Astrocyte of the spinal cord (primary cell): Measurements from ENCODE around the gene SEMA5B.

Source experiments
- DNase-seq: peaks from one replicate; pipeline ENCODE4 v3.0.0; 2011; ENCODE audit warnings: low read depth, low spot score
- H3K4me3 ChIP-seq: 2 replicates; pipeline ENCODE4 v1.5.1; 2011; ENCODE audit warnings: low read depth, mild to moderate bottlenecking, low read length, moderate library complexity
- in situ Hi-C: cut with HindIII; loops from 2 replicates; pipeline ENCODE4 v1.10.0; 2017; ENCODE audit warnings: low sequenced_read_pairs
- TF ChIP-seq, protein P1 (sequence below): IDR thresholded peaks from 2 replicates; pipeline ENCODE4 v1.5.1; 2012; ENCODE audit warnings: low read depth, mild to moderate bottlenecking, low read length, inconsistent platforms

The SEMA5B gene

DNA sequence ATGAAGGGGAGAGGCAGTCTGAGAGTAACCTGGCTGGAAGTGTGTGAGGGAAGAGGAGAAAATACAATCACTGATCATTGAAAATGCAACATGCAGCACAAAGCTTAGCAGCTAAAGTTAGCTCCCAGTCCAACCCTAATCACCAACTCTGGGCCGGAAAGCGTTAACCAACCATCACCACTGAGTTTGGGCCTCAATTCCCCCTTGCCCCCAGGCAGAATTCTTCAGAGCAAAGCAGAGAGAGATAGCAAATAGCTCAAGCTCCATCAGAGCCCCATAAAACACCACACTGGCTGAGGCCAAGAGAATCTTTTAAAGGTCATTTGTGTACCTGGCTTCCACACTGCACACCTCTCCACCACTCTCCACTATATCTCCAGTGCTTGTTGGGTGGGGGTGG lies 23.1 kb upstream of the SEMA5B start:
- in situ Hi-C loops, result no loop called here

DNA sequence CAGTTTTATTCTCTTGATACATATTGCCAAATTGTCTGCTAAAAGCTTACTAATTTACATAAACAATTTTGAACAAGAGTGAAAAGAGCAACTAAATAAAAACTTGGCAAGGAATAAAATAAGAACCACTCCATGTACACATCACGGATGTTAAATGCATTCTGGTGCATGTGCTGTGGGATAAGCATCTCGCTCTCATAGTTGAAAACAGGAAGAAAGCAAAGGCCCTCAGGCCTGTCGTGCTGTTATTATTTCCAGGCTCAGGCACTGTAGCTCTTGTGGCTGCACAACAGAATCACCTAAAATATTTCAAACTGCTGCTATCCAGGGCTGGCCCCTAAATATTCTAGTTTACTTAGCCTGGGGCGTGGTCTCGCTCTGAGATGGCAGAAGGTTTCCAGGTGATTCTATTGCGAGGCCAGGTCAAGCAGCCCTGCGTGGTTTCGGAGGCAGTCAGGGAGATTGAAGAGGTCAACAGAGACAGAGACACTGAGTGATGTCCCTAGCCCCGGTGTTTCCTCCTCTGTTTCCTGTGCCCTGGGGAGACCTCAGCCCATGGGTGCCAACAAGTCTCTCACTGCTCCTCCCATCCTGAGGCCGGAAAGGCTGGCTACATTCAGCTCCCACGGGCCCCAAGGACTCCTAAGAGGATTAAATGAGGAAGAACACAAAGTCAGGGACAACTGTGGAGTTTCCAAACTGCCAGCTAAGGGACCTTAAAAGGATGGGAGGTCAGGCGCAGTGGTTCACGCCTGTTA lies 21.1 kb upstream of the SEMA5B start:
- TF ChIP-seq, protein P1, sequence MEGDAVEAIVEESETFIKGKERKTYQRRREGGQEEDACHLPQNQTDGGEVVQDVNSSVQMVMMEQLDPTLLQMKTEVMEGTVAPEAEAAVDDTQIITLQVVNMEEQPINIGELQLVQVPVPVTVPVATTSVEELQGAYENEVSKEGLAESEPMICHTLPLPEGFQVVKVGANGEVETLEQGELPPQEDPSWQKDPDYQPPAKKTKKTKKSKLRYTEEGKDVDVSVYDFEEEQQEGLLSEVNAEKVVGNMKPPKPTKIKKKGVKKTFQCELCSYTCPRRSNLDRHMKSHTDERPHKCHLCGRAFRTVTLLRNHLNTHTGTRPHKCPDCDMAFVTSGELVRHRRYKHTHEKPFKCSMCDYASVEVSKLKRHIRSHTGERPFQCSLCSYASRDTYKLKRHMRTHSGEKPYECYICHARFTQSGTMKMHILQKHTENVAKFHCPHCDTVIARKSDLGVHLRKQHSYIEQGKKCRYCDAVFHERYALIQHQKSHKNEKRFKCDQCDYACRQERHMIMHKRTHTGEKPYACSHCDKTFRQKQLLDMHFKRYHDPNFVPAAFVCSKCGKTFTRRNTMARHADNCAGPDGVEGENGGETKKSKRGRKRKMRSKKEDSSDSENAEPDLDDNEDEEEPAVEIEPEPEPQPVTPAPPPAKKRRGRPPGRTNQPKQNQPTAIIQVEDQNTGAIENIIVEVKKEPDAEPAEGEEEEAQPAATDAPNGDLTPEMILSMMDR, result no peak
- no peak overlapping the region for H3K4me3 ChIP-seq
- in situ Hi-C loops, result no loop called here
- no peak for DNase-seq

More for the DNA sequence above, 23.1 kb upstream of the SEMA5B start:
- no peak overlapping the region for H3K4me3 ChIP-seq
- TF ChIP-seq, protein P1, result no peak
- no peak for DNase-seq

DNA sequence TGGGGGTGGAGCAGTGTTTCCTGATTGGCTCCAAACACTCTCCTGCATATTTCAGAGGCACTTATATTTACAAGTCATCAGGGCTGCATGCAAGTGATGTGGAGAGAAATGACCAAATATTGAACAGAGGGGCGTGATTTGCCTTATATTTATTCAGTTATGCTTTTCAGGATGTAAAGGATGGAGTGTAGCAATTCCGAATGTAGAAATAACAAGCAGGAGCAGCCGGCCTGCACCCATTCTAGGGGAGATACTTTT lies 19.4 kb upstream of the SEMA5B start:
- TF ChIP-seq, protein P1, result no peak
- DNase-seq, result no peak
- H3K4me3 ChIP-seq, result no peak overlapping the region
- in situ Hi-C loops, result no loop called here

DNA sequence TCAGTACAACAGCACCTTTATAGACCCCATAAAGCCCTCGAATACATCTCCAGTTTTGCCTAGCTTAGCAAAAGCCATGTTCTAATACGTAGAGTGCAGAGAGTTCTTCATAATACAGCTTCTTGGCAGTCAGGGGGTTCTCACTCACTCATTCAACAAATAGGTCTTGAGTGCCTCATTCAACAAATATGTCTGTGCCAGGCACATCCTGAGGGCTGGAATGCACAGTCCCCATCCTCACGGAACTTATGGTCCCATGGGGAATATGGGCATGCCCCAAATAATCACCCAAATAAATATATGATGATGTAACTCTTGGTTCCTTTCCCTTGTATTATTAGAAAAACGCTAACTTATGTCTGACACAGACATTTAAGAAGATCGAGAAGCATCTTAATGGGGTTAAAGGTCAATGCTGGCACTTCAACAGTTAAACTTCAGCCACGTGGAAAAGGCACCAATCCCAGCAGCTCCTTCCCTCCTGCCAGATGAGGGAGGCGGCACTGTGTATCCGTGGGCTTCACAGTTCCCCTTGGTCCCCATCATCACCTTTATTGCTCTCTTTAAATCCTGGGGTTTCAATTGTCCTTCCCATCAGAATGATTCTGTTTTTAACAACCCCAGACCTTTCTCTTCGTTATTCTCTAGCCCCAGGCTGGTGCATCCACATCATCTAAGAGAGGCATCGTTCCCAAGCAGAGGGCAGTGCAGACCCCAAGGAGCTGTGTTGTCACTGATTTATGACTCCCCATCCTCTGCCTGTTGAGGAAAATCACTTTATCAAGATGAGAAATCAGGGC lies 18.9 kb upstream of the SEMA5B start:
- no peak overlapping the region for H3K4me3 ChIP-seq
- TF ChIP-seq, protein P1, result no peak
- no peak for DNase-seq
- in situ Hi-C loops, result no loop called here

DNA sequence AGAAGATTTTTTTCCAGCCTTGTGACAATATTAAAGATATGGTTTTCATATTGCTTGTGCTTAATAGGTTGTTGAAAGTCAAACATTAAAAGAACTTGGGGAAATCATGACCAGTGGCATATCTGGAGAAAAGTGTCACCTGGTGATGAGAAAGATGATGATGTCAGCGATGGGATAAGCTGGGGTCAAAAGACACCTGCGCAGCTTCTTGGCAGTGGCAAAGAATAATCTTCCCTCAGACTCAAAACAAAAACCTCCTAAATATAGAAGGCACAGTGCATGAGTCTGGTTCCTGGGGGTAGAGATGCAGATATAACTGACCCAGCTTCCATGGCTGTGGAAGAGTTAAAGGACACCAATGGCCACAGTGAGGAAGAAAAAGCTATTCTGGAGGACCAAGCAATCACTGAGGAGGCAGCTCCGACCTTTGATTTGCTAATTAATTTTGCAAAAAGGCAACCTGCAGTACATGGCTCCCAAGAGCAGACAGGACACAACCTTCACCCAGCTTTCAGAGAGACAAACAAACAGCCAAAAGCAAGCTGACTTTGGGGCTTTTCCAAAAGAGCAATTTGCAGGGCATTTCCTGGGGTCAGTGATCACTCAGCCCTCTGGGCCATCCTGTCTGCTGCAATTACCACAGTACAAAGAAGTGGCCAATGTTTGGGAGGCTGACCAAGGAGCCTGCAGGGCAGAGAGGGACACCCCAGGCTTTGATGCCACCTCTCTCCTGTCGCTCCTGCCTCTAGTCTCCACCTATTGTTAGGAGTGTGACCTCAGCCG lies 17.6 kb upstream of the SEMA5B start:
- in situ Hi-C loops, result no loop called here
- DNase-seq, result no peak
- TF ChIP-seq, protein P1, result no peak
- H3K4me3 ChIP-seq, result no peak overlapping the region

DNA sequence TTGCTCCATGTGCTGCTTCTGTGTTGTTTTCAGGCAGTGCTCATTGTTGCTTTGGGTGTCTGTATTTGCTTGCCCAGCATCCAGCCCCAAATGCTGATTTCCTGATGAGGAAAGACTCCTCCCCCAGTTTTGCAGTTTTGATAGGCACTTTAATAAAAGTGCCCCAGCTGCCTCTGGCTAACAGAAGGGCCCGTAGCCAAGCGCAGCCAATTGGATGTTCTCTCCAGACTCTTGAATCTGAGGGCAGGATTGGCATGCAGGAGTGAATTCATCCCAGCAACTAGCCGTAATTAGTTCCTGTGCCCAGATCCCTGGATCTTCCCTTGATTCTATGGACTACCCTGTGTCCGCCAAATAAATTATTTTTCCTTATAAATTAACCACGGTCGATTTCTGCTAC lies 14.8 kb upstream of the SEMA5B start:
- H3K4me3 ChIP-seq, result no peak overlapping the region
- no peak for DNase-seq
- TF ChIP-seq, protein P1, result no peak
- in situ Hi-C loops, result no loop called here
